Cardiac ventricle fibroblast (primary cell): ENCODE measurements around the gene RDH12. TPM values are rescaled to one million over a fixed set of nuclear protein-coding genes. Genes with fewer than 3 reads are reported as not detected.

Source experiments
- total RNA-seq: library from RNA; depleted of rRNA; stranded (reverse); fragments of >200 nt; gene quantifications from 2 replicates; pipeline ENCODE4 v1.2.3, GENCODE V29; 2015

RDH12 gene
- not detected in 2 replicates for total RNA-seq

GRCh38 chr14:67701492-67701891 lies at the start of gene RDH12:
TSS of gene RDH12 (plus strand) at chr14:67701886. CDS start at chr14:67722643, 20,757 bp downstream.

GRCh38 chr14:67674480-67675218 lies 27.0 kb upstream of the RDH12 start, which contains the start of gene VTI1B:
TSS of gene VTI1B (minus strand) at chr14:67674632. CDS start at chr14:67674489, 143 bp downstream.

GRCh38 chr14:67695394-67695949 lies 6.2 kb upstream of the RDH12 start, which contains the start of gene RDH11:
TSS of gene RDH11 (minus strand) at chr14:67695764. CDS start at chr14:67695703, 61 bp downstream.

Other genes with a start within 250 kb of the RDH12 start
- 0.69 and 1.9 TPM in 2 replicates for gene TMEM229B, start 213.2 kb upstream of the RDH12 start, total RNA-seq
- 0.12 and 0.78 TPM in 2 replicates for gene PLEKHH1, start 168.6 kb upstream of the RDH12 start, total RNA-seq
- gene PIGH, start 101.6 kb upstream of the RDH12 start, total RNA-seq = 12.1 and 20.3 TPM in 2 replicates
- 2.0 and 5.9 TPM in 2 replicates for gene ARG2, start 82.0 kb upstream of the RDH12 start, total RNA-seq
- gene VTI1B, start 27.3 kb upstream of the RDH12 start, total RNA-seq = 41.9 and 49.1 TPM in 2 replicates
- 43.4 and 45.5 TPM in 2 replicates for gene RDH11, start 6.1 kb upstream of the RDH12 start, total RNA-seq
- 10.7 and 16.2 TPM in 2 replicates for gene ZFYVE26, start 114.7 kb downstream of the RDH12 start, total RNA-seq
- 4.0 and 5.8 TPM in 2 replicates for gene RAD51B, start 117.9 kb downstream of the RDH12 start, total RNA-seq